Stromal cell of bone marrow (primary cell): ENCODE data around the gene TK1.
A peak's percentile ranks its signal among the peaks of the same experiment; 100 is the strongest.

Source experiments
- DNase-seq: peaks from one replicate; pipeline ENCODE4 v3.0.0-alpha.2; 2012; ENCODE audit warnings: low read depth

TK1 gene

DNA sequence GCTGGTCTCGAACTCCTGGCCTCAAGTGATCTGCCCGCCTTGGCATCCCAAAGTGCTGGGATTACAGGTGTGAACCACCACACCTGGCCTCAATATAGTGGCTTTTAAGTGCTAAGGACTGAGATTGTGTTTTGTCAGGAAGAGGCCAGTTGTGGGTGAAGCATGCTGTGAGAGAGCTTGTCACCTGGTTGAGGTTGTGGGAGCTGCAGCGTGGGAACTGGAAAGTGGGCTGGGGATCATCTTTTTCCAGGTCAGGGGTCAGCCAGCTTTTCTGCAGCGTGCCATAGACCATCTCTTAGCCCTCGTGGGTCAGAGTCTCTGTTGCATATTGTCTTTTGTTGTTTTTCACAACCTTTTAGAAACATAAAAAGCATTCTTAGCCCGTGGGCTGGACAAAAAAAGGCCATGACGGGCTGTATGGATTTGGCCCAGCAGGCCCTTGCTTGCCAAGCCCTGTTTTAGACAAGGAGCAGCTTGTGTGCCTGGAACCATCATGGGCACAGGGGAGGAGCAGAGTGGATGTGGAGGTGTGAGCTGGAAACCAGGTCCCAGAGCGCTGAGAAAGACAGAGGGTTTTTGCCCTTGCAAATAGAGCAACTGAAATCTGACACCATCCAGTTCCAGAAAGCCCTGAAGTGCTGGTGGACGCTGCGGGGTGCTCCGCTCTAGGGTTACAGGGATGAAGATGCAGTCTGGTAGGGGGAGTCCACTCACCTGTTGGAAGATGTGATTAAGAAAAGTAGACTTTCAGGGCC, 32.7 kb upstream of the TK1 start:
- no peak for DNase-seq

DNA sequence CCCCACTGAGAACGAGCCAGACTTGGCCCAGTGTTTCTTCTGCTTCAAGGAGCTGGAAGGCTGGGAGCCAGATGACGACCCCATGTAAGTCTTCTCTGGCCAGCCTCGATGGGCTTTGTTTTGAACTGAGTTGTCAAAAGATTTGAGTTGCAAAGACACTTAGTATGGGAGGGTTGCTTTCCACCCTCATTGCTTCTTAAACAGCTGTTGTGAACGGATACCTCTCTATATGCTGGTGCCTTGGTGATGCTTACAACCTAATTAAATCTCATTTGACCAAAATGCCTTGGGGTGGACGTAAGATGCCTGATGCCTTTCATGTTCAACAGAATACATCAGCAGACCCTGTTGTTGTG, 27.8 kb upstream of the TK1 start:
- no peak for DNase-seq

DNA sequence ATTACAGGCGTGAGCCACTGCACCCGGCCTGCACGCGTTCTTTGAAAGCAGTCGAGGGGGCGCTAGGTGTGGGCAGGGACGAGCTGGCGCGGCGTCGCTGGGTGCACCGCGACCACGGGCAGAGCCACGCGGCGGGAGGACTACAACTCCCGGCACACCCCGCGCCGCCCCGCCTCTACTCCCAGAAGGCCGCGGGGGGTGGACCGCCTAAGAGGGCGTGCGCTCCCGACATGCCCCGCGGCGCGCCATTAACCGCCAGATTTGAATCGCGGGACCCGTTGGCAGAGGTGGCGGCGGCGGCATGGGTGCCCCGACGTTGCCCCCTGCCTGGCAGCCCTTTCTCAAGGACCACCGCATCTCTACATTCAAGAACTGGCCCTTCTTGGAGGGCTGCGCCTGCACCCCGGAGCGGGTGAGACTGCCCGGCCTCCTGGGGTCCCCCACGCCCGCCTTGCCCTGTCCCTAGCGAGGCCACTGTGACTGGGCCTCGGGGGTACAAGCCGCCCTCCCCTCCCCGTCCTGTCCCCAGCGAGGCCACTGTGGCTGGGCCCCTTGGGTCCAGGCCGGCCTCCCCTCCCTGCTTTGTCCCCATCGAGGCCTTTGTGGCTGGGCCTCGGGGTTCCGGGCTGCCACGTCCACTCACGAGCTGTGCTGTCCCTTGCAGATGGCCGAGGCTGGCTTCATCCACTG, 27.3 kb upstream of the TK1 start, which contains the start of gene BIRC5:
Gene BIRC5 (plus strand): TSS at position 238 of the 690 bp plus-strand sequence. CDS start 64 bp downstream, at position 302.
- DNase-seq = peak; percentile 64

DNA sequence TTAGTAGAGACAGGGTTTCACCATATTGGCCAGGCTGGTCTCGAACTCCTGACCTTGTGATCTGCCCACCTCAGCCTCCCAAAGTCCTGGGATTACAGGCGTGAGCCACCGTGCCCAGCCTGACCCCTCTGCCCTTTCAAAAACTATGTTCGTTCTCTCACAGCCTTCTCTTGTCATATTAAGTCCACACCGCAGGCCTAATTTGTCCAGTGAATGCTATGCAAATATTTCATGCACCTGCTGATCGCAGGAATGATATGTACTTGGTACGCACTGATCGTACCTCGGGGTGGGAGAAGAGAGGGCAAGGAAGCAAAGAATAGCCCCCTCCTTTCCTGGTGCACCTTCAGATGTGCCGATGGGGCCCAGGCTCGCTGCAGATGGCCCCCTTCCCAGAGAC, 24.2 kb upstream of the TK1 start:
- no peak for DNase-seq

DNA sequence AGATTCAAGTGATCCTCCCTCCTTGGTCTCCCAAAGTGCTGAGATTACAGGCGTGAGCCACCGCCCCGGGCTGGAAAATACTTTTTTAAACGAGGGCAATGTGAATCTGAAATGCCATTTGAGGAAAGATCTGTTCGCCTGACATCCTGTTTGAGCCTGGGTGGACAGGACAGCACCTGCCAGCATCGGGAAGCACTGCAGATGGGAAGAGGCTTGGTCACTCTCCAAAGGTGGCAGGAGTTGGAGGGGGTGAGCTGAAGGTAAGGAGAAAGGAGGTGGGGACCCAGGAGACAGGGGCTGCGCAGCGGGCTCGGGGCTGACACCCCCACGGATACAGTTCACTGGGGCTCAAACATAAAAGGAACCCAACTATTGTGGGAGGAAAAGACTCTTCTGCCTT, 23.3 kb upstream of the TK1 start:
- DNase-seq = no peak

DNA sequence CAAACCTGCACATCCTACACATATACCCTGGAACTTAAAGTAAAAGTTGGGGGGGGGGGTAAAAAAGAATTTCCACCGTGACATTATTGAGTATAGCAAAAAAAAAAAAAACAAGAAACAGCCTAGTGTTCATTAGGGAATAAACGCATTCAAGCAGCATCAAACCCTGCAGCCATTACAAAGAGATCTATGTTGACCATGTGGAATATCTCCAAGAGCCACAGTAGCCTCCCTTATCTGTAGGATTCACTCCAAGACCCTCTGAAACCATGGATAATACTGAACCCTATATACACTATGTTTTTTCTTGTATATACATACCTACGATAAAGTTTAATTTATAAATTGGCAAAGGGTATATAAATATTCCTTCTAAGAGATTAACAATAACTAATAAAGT, 21.6 kb upstream of the TK1 start:
- DNase-seq = no peak

DNA sequence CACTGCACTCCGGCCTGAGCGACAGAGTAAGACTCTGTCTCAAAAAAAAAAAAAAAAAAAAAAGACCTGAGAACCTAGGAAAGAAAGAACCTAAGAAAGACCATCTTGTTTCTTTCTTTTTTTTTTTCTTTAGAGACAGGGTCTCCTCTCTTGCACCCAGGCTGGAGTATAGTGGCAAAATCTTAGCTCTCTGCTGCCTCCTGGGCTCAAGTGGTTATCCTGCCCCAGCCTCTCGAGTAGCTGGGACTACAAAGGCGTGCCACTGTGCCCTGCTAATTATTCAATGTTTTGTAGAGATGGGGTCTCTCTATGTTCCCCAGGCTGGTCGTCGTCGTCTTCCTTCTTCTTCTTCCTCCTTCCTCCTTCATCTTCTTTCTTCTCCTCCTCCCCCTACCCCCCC, 19.4 kb upstream of the TK1 start:
- DNase-seq = no peak

DNA sequence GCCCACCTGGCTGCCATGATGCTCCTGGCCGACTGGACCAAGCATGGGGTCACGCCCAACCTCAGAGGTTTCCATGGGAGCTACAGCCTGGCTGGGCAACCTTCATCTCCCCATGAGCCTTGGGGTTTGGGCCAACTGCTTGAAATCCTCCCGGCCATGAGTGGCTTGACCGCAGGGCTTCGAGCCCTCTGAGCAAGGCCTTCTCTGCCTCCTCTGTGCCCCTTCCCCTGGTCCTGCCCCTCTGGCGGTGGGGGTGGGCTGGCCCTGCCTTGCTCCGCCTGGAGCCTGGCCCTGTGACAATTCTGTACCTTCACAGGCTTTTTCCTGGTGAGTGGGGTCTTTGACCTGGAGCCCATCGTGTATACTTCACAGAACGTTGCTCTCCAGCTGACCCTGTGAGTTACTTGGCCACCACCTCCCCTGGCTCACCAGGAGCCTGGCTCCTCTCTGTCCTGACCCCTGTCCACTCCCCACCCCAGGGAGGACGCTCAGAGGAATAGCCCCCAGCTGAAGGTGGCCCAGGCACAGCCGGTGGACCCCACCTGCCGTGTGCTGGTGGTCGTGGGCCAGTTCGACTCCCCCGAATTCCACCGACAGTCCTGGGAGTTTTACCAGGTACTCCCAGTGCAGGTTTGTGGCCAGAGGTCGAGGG, 18.4 kb upstream of the TK1 start:
- DNase-seq = no peak

DNA sequence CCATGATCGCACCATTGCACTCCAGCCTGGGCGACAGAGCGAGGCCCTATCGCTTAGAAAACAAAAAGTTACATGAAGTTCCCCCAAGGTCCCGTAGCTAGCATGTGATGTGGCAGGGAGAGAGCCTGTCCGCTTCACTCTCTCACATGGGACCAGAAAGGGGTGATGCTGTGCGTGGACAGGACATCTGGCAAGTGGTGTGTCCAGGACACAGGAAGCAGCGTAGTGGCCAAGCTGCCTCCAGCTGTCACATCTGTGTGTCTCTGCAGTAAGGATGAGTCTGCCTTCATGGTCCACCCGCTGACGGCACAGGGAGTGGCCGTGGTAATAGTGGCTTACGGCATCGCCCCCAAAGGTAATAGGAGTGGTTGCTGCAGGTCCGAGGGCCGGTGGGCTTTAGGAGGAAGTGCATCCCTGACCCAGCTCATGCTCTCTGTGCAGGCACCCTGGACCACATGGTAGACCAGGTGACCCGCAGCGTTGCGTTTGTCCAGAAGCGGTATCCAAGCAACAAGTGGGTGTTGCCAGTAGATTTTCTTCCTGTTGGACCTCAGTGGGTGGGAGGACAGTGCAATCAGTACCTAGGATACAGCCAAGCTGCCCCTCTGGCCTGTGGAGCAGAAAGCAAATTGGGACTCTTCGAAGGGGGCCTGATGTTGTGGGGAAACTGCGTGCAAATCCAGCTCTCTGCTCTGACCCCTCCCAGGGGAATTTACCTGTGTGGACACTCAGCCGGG, 17.7 kb upstream of the TK1 start:
- DNase-seq = no peak

DNA sequence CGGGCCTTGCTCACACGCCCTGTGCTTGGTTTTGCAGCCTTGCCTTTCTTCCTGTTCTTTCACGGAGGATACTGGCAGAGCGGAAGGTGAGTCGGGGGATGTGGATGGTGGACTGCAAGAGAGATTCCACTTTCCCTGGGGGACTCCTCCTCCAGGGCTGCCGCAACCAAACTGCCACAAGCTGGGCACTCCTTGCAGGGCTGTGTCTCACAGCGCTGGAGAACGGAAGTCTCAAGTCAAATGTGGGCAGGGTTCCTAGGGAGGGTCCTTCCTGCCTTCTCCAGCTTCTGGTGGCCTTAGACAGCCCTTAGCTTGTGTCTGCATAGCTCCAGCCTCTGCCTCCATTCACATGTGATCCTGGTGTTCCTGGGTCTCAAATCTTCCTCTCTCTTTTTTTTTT, 15.8 kb upstream of the TK1 start:
- no peak for DNase-seq

DNA sequence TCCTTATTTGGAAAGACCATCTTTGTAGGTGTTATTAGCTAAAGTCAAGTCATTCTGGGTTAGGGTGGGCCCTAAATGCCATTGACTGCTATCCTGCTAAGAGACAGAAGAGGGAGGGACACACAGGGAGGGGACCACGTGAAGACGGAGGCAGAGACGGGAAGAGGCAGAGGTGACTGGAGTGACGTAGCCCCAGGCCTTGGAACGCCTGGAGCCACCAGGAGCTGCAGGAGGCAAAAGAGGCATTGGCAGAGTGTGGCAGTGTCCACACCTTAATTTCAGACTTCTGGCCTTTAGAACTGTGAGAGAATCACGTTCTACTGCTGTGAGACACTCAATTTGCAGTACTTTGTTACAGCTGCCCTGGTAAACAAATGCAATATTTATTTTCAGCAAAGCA, 13.6 kb upstream of the TK1 start:
- DNase-seq = no peak

DNA sequence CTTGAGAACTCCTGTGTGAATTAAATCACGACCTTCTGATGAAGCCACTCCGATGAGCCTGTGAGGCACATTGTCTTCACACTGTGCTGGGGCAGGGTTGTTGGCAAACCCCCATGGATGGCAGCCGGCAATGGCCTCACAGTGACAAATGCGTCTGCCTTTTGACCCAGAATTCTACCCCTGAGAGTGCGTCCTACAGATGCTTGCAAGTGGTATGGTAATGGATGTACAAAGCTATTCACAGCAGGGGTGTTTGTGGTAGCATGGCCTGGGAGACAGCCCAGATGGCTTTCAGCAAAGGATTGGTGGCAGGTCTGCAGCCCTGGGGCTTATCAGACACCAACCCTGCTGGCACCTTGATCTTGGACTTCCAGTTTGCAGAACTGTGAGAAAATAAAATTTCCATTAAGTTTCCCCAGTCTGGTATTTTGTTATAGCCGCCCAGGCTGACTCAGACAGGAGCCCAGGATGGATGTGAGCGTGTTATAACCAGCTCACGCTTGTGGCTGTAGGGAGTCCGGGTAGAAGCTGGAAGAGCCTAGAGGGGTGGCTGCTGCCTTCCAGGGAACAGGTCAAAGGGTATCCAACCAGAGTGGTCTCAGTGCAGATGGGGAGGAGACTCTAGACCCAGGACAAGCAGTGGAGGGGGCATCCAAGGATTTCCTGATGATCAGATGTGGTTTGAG, 10.4 kb upstream of the TK1 start:
- no peak for DNase-seq

DNA sequence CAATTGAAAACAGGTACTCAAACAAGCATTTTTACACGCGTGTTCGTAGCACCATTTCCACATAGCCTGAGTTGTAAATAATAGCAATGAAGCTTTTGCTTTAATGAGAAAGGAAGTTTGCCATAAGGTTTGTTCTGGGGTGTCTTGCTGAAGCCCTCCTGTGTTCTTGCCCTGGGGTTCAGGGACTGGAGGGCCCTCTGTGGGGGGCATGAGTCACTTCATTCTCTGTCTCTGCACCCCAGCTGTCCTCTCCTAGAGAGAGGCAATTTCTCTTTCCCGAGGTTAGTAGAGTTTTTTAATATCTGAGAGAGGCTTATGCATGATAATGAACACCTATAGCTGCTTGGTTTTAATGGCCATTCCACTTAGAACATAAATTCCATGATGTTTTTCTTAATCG, 9.9 kb upstream of the TK1 start:
- DNase-seq = no peak

DNA sequence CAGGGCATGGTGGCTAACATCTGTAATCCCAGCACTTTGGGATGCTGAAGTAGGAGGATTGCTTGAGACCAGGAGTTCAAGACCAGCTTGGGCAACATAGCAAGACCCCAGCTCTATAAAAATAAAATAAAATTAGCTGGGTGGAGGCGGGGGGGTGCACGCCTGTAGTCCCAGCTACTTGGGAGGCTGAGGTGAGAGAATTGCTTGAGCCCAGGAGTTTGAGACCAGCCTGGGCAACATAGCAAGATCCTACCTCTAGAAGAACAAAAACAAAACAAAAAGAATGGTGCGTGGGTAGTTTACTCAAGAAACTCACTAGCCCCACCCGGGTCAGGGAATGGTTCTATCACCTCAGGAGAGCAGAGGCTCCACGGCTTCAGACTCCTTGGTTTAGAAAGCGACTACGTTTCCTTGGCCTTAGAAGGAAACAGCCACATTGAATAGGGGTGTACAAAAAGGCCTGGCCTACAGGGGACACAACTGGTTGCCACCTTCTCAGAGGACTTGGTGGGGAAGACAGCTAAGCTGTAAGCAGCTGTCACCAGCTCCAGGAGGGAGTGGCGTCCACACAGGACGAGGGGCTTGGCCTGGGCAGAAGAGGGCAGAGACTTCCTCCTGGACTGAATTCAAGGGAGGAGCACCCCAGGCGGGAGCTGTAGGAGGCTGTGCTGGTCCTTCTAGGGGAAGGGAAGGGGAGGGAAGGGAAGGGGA, 716 bp downstream of the TK1 start:
- DNase-seq = no peak

DNA sequence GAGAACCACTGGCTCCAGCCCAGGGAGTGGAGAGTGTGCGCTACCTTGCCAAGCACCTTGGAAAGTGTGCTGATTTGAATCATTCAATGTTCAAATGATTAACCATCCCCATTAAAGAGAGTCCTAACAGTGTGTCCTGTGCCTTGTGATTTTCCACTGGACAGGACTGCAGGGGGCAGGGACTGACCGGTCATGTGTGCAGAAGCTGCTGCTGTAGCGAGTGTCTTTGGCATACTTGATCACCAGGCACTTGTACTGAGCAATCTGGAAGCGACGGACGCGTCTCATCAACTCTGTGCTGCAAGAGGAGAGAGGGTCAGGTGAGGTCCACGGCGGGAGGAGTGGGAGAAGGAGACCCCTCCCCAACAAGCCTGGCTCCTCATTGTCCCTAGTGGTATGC, 2.0 kb downstream of the TK1 start:
- DNase-seq = no peak

DNA sequence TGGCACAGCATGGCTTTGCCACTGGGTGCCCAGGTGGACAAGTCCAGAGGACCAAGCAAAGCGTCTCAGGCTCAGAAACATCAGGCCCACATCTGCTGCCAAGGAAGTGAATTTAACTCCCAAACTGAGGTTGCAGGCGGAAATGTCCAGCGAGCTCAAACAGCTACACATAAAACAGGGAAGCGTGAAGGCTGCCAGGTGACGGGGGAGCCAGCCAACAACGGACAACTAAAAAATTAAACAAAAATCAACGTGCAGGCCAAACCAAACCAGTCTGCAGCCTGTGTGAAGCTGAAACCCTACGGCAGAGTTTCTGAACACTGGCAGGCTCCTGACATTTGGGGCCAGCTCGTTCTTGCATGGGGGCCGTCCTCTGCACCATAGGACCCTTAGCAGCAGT, 2.5 kb downstream of the TK1 start:
- DNase-seq = no peak

DNA sequence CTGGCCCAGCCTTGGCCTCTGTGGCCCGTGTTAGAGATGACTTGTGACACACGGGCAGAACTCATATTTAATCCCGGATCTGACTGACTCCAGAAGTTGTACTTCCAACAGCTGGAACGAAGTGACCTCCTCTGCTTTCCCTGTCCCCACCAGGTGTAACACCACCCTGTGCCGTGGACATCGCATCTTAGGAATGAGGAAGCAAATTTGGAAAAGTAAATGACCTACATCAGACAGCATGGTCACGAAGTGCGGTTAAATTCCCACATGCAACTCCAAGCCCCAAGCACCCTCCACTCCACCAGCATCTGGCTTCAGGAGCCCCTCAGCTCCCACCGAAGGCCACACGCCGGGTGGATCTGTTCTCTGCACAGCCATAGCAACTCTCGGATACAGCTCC, 2.9 kb downstream of the TK1 start:
- no peak for DNase-seq

DNA sequence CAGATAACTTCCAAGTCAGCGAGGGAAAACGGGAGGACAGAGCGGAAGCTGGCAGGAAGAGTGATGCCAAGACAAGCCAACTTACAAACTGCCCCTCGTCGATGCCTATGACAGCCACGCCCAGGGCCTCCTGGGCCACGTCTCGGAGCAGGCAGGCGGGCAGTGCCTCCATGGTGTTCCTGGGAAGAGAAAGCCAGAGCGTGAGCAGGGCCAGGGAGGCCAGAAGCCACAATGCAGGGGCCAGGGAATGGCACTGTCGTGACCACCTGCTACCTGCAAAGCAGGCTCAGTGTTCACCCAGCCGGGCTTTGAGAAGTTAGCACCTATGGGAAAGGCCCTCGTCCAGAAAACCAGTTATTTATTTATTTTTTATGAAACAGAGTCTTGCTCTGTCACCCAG, 4.3 kb downstream of the TK1 start:
- DNase-seq = no peak

DNA sequence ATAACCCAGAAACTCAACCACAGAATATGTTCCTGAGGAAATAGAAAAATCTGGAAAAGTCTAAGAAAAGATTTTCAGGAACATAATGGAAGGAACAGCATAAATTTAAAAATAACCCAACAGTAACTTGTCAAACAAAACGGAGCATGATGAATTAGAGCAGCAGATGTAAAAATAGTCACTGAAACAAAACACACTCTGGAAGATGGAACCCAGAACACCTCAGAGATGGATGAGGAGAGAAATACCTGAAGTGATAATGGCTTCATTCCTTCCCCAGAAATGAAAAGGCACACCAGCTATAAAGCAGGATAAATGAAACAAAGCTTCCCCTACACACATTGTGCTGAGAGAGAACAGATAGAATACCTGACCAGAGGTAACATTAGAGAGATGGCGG, 6.3 kb downstream of the TK1 start:
- DNase-seq = no peak

DNA sequence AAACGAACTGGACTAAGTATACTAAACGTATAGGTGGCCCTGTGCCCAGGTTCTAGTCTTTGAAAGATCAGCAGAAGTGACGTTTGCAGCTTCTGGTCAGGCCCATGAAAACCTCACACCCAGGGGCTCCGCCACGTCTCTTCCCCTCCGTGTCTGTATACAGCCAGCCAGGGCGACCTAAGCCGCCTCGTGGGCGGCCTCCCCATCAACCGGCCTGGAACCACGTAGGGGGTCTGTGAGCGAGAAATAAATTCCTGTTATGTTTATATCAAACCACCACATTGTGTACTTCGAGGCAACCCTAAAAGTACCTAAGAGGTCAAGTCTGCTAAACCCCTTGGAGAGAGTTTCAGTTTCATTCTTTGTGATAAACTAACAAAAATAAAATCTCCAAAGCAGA, 6.8 kb downstream of the TK1 start:
- DNase-seq = no peak

DNA sequence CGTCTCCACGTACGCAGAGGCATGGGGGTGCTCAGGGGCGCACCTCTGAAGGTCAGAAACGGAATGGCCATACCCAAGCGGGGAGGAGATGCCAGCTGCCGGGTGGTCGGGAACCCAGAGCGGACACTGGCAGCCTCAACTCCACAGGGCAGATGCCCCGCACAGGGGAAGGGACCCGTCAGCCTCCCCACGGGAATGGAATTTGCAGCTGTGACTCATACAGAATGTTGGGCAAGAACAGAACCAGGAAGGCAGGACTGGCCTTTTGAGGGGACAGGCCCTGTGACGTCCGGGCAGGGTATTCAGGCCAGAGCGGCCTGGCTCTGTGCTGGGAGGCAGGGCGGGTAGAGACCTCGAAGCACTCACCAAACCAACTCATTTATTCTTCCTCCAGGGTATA, 7.5 kb downstream of the TK1 start:
- no peak for DNase-seq
